HUES64 (cell line): ENCODE measurements around the gene CARNS1.
"Not testable (repeated sequence)": the region's sequence is repeated elsewhere in the genome, so short reads cannot be mapped to it uniquely, and the experiment has no call there.

Experiments
- H3K27ac ChIP-seq: 2 replicates; pipeline ENCODE4 v1.7.0; 2013; ENCODE audit warnings: low read depth, low read length, inconsistent platforms
- H3K27me3 ChIP-seq: 2 replicates; pipeline ENCODE4 v1.6.1; 2013; ENCODE audit warnings: mild to moderate bottlenecking, low read length; ENCODE audit not compliant: insufficient read depth
- H3K36me3 ChIP-seq: 2 replicates; pipeline ENCODE4 v1.6.1; 2013; ENCODE audit warnings: mild to moderate bottlenecking, low read length; ENCODE audit not compliant: insufficient read depth
- H3K4me1 ChIP-seq: 2 replicates; pipeline ENCODE4 v1.6.1; 2013; ENCODE audit warnings: mild to moderate bottlenecking, low read length, moderate library complexity; ENCODE audit not compliant: insufficient read depth
- H3K4me3 ChIP-seq: 2 replicates; pipeline ENCODE4 v1.5.1; 2013; ENCODE audit warnings: mild to moderate bottlenecking, low read length, moderate library complexity
- H3K9ac ChIP-seq: 2 replicates; pipeline ENCODE4 v1.6.1; 2013; ENCODE audit warnings: mild to moderate bottlenecking, low read depth, low read length
- H3K9me3 ChIP-seq: 2 replicates; pipeline ENCODE4 v1.6.1; 2013; ENCODE audit warnings: low read depth, low read length; ENCODE audit not compliant: insufficient read depth
- WGBS: fragments of 150-250, 120-280 bp; methylation state at CpG from one replicate; pipeline ENCODE4 v1.1.7; 2013; ENCODE audit warnings: missing lambda C conversion rate; 5-methylcytosine and 5-hydroxymethylcytosine counted together

CARNS1 gene

GRCh38 chr11:67423891-67424613, 8.6 kb downstream of the CARNS1 start:
- 93% methylated on average over 34 of the region's 34 CpGs for WGBS

GRCh38 chr11:67427364-67427859, 11.9 kb downstream of the CARNS1 start:
- H3K27ac ChIP-seq, H3K27me3 ChIP-seq, H3K4me1 ChIP-seq, H3K36me3 ChIP-seq, H3K9me3 ChIP-seq: not testable (repeated sequence)
- peak overlapping the region; percentile 90 for H3K4me3 ChIP-seq
- peak overlapping the region; percentile 41 for H3K9ac ChIP-seq
- 92% methylated on average over 19 of the region's 19 CpGs for WGBS

More at GRCh38 chr11:67423891-67424613, 8.6 kb downstream of the CARNS1 start:
- H3K27ac ChIP-seq = no peak overlapping the region
- peaks cover 9% of the 10 kb centered on the region for H3K27me3 ChIP-seq
- no peak overlapping the region for H3K9ac ChIP-seq
- no peaks in the 10 kb centered on the region for H3K9me3 ChIP-seq
- H3K4me1 ChIP-seq = 0 out of 2 replicates have a peak, but pooled peaks cover 4% of the 10 kb centered on the region
- no peaks in the 10 kb centered on the region for H3K36me3 ChIP-seq
- H3K4me3 ChIP-seq = no peak overlapping the region

DNA sequence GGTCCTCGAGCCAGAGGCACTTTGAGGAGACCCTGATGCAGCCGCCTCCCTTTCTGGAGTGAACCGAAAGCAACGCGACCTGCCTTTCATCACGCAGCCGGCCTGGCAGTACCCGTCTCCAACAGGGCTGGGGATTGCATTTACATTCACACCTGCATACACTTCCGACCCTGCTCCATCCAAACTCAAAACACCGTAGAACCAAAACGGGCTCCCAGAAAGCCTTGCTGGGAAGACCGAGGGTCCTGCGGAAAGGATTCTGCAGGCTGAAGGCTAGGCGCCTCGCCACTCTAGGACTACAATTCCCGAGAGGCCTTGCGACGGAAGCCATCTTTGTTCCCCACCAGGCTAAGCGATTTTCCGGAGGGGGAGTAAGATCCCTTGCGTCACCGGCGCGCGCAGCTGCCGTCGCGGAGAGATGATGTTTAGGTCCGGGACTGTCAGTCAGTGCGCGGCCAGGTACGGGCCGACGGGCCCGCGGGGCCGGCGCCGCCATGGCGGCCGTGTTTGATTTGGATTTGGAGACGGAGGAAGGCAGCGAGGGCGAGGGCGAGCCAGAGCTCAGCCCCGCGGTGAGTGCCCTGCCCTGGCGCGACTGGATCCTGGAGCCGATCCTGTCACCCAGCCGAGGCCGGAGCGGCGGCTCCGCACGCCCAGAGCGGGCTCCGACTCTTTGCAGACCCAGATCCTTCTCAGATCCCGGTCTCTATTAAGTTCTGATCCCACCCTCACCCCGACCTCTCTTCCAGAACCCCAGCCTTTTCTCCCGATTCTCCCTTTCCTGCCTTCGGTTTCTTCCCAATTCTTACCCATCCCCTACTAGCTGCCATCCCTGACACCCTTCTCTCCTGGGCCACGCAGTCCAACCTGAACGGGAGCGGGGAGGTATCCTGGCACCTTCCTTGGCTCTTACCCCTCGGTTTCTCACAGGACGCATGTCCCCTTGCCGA, 12.8 kb downstream of the CARNS1 start, which contains the start of gene RPS6KB2:
RPS6KB2 (plus strand) TSS at position 443 of the 950 bp plus-strand sequence; CDS start at position 495, 52 bp downstream.
- Histone ChIP-seq H3K27ac (peak within 1 kb of the TSS; percentile 54), H3K4me1 (0 out of 2 replicates have a peak, but pooled peaks cover 3% of the 10 kb centered on the region)
- 4% methylated on average over 68 of the region's 68 CpGs for WGBS

GRCh38 chr11:67429038-67429668, 13.7 kb downstream of the CARNS1 start:
- Histone ChIP-seq H3K4me3 (peak overlapping the region; percentile 90), H3K9me3 (no peaks in the 10 kb centered on the region), H3K4me1 (0 out of 2 replicates have a peak, but pooled peaks cover 3% of the 10 kb centered on the region), H3K36me3 (peaks cover 22% of the 10 kb centered on the region; the same call in 1 of the 2 replicates), H3K27me3 (no peaks in the 10 kb centered on the region), H3K27ac (peak overlapping the region; percentile 31; the same call in 1 of the 2 replicates), H3K9ac (peak overlapping the region; percentile 81; the same call in 1 of the 2 replicates)
- WGBS = 63% methylated on average over 12 of the region's 12 CpGs

More for the DNA sequence above, 12.8 kb downstream of the CARNS1 start, which contains the start of gene RPS6KB2:
- no peaks in the 10 kb centered on the region for H3K27me3 ChIP-seq
- H3K36me3 ChIP-seq = peaks cover 16% of the 10 kb centered on the region; the same call in 1 of the 2 replicates
- H3K9ac ChIP-seq = peak within 1 kb of the TSS; percentile 81
- peak within 1 kb of the TSS; percentile 90 for H3K4me3 ChIP-seq
- no peaks in the 10 kb centered on the region for H3K9me3 ChIP-seq

DNA sequence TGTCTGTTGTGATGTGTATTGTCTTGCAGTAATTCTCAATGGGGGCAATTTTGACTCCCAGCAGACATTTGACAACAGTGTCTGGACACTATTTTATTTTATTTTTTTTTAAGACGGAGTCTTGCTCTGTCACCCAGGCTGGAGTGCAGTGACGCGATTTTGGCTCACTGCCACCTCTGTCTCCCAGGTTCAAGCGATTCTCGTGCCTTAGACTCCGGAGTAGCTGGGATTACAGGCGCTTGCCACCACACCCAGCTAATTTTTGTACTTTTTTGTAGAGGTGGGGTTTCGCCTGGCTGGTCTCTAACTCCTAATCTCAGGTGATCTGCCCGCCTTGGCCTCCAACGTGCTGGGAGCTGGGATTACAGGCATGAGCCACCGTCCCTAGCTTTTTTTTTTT, 14.2 kb downstream of the CARNS1 start:
- Histone ChIP-seq H3K27ac (no peak overlapping the region), H3K36me3 (peaks cover 28% of the 10 kb centered on the region; the same call in 1 of the 2 replicates), H3K9me3 (no peaks in the 10 kb centered on the region), H3K4me1 (0 out of 2 replicates have a peak, but pooled peaks cover 3% of the 10 kb centered on the region), H3K4me3 (peak overlapping the region; percentile 90), H3K9ac (no peak overlapping the region), H3K27me3 (no peaks in the 10 kb centered on the region)
- WGBS = 96% methylated on average over 11 of the region's 11 CpGs

- no peak overlapping the region for H3K9ac ChIP-seq
- no peak overlapping the region for H3K27ac ChIP-seq
- H3K4me1 ChIP-seq = peaks cover 4% of the 10 kb centered on the region; the same call in 1 of the 2 replicates
- 95% methylated on average over 22 of the region's 24 CpGs for WGBS
- no peaks in the 10 kb centered on the region for H3K27me3 ChIP-seq
- no peak overlapping the region for H3K4me3 ChIP-seq
- H3K36me3 ChIP-seq = peaks cover 29% of the 10 kb centered on the region; the same call in 1 of the 2 replicates
- no peaks in the 10 kb centered on the region for H3K9me3 ChIP-seq
These were observed 16.1 kb downstream of the CARNS1 start for GRCh38 chr11:67431346-67432249.

GRCh38 chr11:67432655-67433349, 17.3 kb downstream of the CARNS1 start:
- no peaks in the 10 kb centered on the region for H3K9me3 ChIP-seq
- no peak overlapping the region for H3K9ac ChIP-seq
- no peaks in the 10 kb centered on the region for H3K27me3 ChIP-seq
- H3K27ac ChIP-seq = no peak overlapping the region
- peaks cover 33% of the 10 kb centered on the region; the same call in 1 of the 2 replicates for H3K36me3 ChIP-seq
- WGBS = 93% methylated on average over 22 of the region's 22 CpGs
- H3K4me1 ChIP-seq = peaks cover 8% of the 10 kb centered on the region; the same call in 1 of the 2 replicates
- H3K4me3 ChIP-seq = no peak overlapping the region

- Histone ChIP-seq H3K4me3 (no peak overlapping the region), H3K27ac (no peak overlapping the region), H3K9ac (no peak overlapping the region), H3K4me1 (peaks cover 8% of the 10 kb centered on the region; the same call in 1 of the 2 replicates), H3K27me3 (no peaks in the 10 kb centered on the region), H3K9me3 (no peaks in the 10 kb centered on the region), H3K36me3 (peaks cover 35% of the 10 kb centered on the region; the same call in 1 of the 2 replicates)
- WGBS = 94% methylated on average over 22 of the region's 22 CpGs
These were observed 18.3 kb downstream of the CARNS1 start for GRCh38 chr11:67433536-67434394.
